ENCODE measurements around the gene PDZRN3. TPM values are rescaled to one million over a fixed set of nuclear protein-coding genes. Genes with fewer than 3 reads are reported as not detected.

The PDZRN3 gene
- total RNA-seq, 1 experiment from 2014 or later, result 0.17 TPM

- Histone ChIP-seq H3K4me3 (replicated peaks in 1 of 2; ENCODE audit: low read depth in 1 of 2, low read length in 2 of 2) (no peak overlapping the region), H3K79me2 (ENCODE audit: insufficient read depth, low read length) (no peaks in the 10 kb centered on the region), H3K4me2 (ENCODE audit: low read length) (no peak overlapping the region), H3K27me3 (ENCODE audit: insufficient read depth, low read length) (peaks cover 27% of the 10 kb centered on the region; the same call in 1 of the 2 replicates), H3K27ac (ENCODE audit: low read depth, low read length) (no peak overlapping the region), H4K20me1 (ENCODE audit: insufficient read depth) (no peaks in the 10 kb centered on the region), H3K9me2 (ENCODE audit: insufficient read depth) (no peaks in the 10 kb centered on the region), H3K4me1 (ENCODE audit: control insufficient read depth in 1 of 2, insufficient read depth in 2 of 2, low read length in 2 of 2) (no peaks in the 10 kb centered on the region), H3K9ac (ENCODE audit: low read length) (no peak overlapping the region), H2AFZ (ENCODE audit: low read depth, low read length, poor library complexity, severe bottlenecking) (no peak overlapping the region), H3K36me3 (ENCODE audit: control insufficient read depth in 1 of 2, insufficient read depth in 2 of 2, low read length in 2 of 2) (no peaks in the 10 kb centered on the region), H3K9me3 (ENCODE audit: control insufficient read depth in 1 of 2, insufficient read depth in 1 of 2, low read depth in 1 of 2, low read length in 2 of 2) (no peaks in the 10 kb centered on the region)
- intact Hi-C loops (cut with micrococcal nuclease), result no loop called here
- ChIA-PET CTCF (no interaction called here), POLR2A (no interaction called here), RAD21 (ENCODE audit: low non-redundant PET in 1 of 2, low total read pairs in 2 of 2, uncharacterized antibody in 2 of 2, unreplicated experiment in 2 of 2) (no interaction called here)
- TF ChIP-seq CEBPB (IDR thresholded peaks at IDR 0.05; ENCODE audit: low read depth) (no peak), ZFX (IDR thresholded peaks at IDR 0.05) (no peak), SP1 (IDR thresholded peaks at IDR 0.05; ENCODE audit: low read depth) (no peak), CBX3 (IDR thresholded peaks at IDR 0.05; ENCODE audit: low read depth) (no peak), SIN3A (IDR thresholded peaks at IDR 0.05; ENCODE audit: low read depth) (no peak), ZBTB33 (IDR thresholded peaks at IDR 0.05; ENCODE audit: extremely low read depth, insufficient replicate concordance, low read length) (no peak), EZH2phosphoT487 (IDR thresholded peaks at IDR 0.05; ENCODE audit: borderline replicate concordance) (no peak), YY1 (IDR thresholded peaks at IDR 0.05; ENCODE audit: extremely low read depth, insufficient replicate concordance, low read depth, low read length) (no peak), TCF7L2 (IDR thresholded peaks at IDR 0.05; ENCODE audit: borderline replicate concordance, extremely low read depth, insufficient read depth, insufficient read length) (no peak), REST (IDR thresholded peaks at IDR 0.05; ENCODE audit: low read depth) (no peak), JUND (IDR thresholded peaks at IDR 0.05) (no peak), CTCF (IDR thresholded peaks at IDR 0.05 in 2 of 3, conservative IDR thresholded peaks at IDR 0.05 in 1 of 3; ENCODE audit: borderline replicate concordance in 1 of 3, insufficient read depth in 1 of 3, low read depth in 2 of 3, low read length in 2 of 3) (no peak), ATF3 (IDR thresholded peaks at IDR 0.05) (no peak), POLR2A (IDR thresholded peaks at IDR 0.05; ENCODE audit: borderline replicate concordance, extremely low read depth, insufficient read depth, insufficient read length) (no peak), EZH2 (IDR thresholded peaks at IDR 0.05) (no peak), FOSL1 (IDR thresholded peaks at IDR 0.05; ENCODE audit: low read depth) (no peak), RAD21 (IDR thresholded peaks at IDR 0.05; ENCODE audit: low read depth) (no peak), SRF (IDR thresholded peaks at IDR 0.05; ENCODE audit: low read depth) (no peak)
- ATAC-seq, result no peak
- DNase-seq (ENCODE audit: low read depth, low spot score), result no peak
- BruUV-seq (replicated peaks), result no TSS peak
These were observed 232.8 kb downstream of the PDZRN3 start for GRCh38 chr3:73391984-73392383.

Data from HCT116 (cell line).